Activated gamma-delta T cell (primary cell): Measurements from ENCODE around the gene RFFL.
"Not testable (repeated sequence)": the region's sequence is repeated elsewhere in the genome, so short reads cannot be mapped to it uniquely, and the experiment has no call there.

Source experiments
- DNase-seq: peaks from one replicate; lab custom pipeline; 2025; lab: John Stamatoyannopoulos, UW

The RFFL gene

GRCh38 chr17:35006345-35006744 is 57.2 kb downstream of the RFFL start:
- DNase-seq = no peak

- DNase-seq = no peak
Observed at GRCh38 chr17:35003778-35004177, 59.7 kb downstream of the RFFL start.

DNA sequence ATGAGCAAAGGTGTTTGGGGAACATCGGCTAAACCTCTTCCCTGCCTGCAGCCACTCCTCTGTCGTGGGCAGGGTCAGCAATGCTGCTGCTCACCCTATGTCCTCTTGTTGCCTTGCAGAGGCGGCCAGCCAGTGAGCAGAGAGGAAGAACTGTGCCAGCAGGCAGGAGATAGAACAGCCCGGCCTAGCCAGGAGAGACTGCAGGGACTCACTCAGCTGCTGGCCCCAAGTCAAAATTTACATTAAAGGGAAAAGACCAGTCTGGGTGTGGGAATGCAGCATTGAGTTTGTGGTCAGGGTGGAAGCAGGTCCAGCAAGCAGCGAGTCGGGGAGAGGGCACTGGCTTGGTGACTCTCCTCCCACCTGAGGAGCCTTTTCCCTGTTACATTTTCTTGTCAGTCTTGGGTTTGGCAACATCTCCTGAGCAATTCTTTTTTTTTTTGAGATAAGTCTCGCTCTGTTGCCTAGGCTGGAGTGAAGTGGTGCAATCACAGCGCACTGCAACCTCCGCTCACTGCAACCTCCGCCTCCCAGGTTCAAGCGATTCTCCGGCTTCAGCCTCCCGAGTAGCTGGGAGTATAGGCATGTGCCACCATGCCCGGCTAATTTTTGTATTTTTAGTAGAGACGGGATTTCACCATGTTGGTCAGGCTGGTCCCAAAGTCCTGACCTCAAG is 60.5 kb downstream of the RFFL start:
- DNase-seq = no peak

DNA sequence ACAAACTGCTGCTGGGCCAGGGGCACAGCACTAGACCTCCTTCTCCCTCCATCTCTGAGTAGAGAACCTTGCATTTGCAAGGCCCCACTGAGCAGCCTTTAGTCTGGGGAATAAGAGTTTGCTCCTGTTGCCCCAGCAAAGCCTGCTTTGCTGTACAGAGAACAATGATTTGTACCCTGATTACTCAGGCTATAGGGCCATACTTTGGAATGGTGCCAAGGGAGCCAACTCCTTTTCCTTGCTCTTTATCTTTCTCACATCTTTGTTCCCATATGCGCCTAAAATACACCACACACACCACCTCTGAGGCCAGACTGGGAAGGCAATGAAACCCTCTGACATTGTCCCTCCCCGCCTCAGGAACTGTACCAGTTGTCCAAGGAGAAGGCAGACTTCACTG is 62.0 kb downstream of the RFFL start:
- no peak for DNase-seq

DNA sequence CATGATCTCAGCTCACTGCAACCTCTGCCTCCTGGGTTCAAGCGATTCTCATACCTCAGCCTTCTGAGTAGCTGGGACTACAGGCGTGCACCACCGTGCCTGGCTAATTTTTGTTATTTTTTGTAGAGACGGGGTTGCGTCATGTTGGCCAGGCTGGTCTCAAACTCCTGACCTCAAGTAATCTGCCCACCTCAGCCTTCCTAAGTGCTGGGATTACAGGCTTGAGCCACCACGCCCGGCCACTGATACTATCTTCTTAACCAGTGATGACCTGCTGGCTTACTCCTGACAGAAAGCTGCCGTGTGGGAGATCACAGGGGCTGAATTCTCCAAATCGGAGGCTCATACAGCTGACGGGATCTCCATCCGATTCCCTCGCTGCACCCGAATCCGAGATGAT is 62.5 kb downstream of the RFFL start:
- DNase-seq = not testable (repeated sequence)

DNA sequence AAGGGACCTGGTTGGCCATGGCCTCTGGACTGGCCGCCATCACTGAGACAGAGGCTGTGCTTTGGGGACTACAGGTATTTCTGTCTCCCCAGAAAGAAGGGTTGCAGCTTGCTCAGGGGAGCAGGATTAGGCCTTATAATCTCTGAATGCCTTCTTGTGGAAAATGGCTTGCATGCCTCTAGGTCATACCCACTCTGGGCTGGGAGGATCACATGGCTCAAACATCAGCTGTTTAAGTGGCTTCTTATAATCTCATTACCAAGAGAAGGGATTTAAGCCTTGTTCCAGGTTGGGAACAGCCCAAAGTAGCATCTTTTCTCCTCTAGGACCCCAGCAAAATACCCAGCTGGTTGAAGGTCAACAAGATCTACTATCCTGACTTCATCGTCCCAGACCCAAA is 64.1 kb downstream of the RFFL start:
- no peak for DNase-seq

GRCh38 chr17:34998205-34998604 is 65.3 kb downstream of the RFFL start:
- DNase-seq = peak; percentile 32

DNA sequence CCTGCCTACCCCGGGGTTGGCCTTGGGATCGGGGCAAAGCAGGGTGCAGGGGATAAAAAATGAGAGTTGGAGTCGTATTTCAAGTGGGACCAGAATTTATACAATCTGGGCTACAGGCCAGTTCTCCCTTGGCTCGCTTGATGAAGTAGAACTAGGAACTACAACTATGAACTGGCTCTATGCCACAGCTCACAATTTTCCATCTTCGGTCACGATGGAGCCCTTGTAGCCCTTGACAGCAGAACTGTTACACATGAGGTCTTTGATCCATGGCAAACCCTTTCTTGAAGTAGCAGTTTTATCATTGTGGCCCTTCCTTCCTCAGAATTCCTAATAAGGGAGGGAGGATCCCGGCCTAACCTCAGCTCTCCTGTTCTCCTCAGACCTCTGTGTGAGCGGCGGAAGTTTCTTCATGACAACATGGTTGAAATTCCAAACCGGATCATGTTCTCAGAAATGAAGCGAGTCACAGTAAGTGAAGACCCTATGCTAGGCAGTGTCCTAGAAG is 66.1 kb downstream of the RFFL start:
- no peak for DNase-seq

DNA sequence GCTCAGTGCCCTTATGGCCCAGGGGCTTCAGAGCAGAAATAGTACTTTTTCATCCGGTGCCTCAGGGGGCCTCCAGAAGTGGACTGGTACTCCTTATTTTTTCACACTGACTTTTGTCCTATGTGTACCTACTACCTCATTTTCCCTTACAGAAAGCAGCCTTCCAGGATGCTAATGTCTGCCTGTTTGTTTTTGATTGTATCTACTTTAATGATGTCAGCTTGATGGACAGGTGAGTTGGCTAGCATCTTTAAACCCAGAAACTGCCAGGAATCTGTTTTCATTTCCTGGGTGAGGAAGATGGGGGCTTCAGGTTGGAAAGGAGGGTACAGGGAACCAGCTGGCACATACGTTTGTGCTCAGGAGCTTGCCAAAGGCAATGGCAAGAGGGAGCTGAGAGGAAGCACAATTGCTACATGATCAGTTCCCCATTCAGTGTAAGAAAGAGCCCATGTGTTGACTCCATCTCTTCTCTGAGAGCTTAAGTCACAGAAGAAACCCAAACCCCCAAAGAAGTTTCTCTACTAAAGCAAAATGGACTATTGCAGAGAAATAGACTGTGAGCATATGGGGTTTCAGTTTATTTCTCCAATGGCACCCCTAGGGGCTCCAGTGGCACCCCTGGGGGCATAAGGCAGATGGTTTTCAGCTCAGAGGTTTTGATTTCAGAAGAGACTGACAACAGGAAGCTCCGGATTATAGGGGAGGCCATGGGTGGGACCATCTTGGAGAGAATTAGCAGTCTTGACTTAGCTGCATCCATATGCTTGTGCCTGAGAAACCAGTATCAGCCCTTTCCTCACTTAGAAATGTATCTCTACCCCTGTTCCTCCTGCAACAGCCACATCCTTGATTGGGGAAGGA is 66.9 kb downstream of the RFFL start:
- no peak for DNase-seq

DNA sequence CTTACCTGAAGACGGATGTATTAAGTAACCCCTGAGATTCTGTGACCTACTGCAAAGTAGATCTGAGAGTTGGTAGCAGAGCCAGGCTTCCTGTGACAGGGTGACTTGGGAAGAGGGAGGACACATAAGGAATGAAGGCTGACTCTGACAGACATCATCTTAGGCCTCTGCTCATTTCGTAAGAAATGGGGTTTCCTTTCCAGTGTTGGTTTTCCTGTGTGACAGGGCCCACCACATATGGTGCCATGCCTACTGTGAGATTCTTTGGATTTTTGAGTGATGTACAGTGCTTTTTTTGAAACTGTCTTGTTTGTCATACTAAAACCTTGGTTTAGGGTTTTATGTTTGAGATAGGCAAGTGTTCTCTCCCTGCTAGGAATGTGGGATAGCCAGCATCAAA is 70.5 kb downstream of the RFFL start:
- no peak for DNase-seq

DNA sequence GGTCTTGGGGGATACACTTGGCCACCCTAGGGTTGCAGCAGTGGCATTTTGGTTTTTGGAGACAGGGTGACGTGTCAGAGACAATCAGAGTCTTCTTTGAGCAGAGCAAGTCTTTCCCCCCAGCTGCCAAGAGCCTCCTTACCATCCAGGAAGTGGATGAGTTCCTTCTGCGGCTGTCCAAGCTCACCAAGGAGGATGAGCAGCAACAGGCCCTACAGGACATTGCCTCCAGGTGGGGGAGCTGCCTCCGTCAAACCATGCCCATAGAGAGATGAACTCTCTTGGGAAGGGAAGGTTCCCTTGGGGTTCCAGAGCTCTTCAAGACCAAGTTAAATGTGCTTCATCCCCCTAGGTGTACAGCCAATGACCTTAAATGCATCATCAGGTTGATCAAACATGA is 71.9 kb downstream of the RFFL start:
- DNase-seq = no peak

- DNase-seq = no peak
Observed at GRCh38 chr17:34990921-34991365, 72.6 kb downstream of the RFFL start.

DNA sequence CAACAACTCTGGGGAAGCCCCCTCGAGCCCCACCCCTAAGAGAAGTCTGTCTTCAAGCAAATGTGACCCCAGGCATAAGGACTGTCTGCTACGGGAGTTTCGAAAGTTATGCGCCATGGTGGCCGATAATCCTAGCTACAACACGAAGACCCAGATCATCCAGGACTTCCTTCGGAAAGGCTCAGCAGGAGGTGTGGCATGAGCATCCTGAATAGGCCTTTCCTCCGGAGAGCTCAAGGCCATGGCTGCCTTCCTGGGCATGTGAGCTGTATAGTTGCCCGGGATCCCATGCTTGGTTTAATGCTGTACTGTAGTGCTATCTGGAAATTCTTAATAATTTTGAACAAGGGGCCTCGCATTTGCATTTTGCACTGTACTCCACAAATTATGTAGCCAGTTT is 74.0 kb downstream of the RFFL start:
- no peak for DNase-seq

- no peak for DNase-seq
Observed at GRCh38 chr17:34988644-34989043, 74.9 kb downstream of the RFFL start.

GRCh38 chr17:34987232-34987631 is 76.3 kb downstream of the RFFL start:
- no peak for DNase-seq

GRCh38 chr17:34981538-34982241 is 81.8 kb downstream of the RFFL start:
- DNase-seq = no peak

DNA sequence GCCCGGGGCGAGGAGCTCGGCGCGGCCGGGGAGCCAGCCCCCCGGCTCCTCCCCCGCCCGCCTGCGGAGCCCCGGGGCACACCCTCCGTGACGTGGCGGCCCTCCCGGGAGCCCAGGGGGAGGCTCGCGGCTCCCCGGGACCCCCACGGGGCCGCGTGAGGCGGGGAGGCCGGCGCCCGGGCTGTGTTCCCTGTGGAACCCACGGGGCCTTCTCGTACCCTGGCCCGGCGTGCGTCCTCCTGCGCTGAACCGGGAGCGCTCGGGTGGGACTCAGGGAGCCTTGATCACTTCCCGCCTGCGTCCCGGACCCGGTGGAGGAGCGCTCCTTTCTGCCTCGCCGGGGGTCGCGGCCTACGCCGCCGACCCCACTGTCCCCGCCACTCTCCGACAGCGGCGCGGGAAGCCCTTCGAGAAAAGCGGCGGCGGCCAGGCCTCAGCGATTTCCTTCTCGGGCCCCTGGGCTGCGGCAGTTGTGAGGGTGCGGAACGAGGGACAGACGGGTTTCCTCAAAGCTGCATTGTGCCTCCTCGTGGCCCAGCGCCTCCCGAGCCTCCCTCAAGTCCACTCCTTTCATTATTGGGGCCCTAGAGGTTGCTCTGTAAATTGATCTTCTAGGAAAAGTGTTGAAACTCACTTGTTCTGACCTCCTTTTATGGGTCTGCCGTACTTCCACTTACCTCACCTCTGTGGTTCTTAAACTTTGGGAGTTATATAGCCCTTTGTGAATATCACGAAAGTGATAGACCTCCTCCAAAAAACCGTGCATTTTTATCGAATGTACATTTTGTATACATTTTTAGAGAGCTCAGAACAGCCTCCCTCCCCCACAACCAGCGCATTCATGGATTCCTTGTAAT is 82.6 kb downstream of the RFFL start:
- DNase-seq = peak; percentile 75

DNA sequence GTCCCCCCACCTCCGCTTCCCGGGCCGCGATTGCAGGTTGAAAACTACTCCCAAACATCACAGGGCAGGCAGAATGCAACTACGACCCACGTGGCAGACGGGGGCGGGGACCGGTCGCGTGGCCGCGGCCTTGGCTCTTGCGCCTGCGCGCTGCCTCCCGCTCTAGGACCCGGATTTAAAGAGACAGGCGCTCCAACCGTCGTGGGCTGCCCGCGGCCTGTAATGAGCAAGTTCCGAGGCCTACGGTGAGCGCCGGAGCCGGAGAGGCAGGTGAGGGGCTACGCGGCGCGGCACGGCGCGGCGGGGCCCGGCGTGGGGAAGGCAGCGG is 83.2 kb downstream of the RFFL start, which contains the start of gene LIG3:
Gene LIG3 (plus strand): TSS at position 160 of the 328 bp plus-strand sequence. CDS start 2,494 bp downstream, outside the sequence.
- peak; percentile 84 for DNase-seq

- no peak for DNase-seq
Observed at GRCh38 chr17:34979650-34980352, 83.7 kb downstream of the RFFL start.

DNA sequence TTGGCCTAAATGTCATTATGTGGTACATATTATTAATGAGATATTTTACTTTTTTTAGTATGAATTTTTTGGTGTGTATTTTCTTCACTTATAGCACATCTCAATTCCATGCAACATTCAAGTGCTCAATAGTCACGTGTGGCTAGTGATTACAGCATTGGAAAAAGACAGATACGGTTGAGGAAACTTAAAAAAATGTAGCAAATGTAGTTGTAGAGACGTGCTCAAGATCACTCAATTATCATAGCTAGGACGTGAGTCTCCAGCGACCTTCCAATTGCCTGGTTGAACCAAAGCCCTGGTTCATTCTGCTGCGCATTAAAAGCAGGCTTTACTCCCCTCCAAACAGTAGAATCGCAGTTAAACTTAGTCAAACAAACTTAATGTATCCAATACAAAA is 84.4 kb downstream of the RFFL start:
- DNase-seq = no peak
